Measurements from ENCODE around the gene OR2A7.
"Not testable (repeated sequence)": the region's sequence is repeated elsewhere in the genome, so short reads cannot be mapped to it uniquely, and the experiment has no call there.

- TF ChIP-seq, protein P1, sequence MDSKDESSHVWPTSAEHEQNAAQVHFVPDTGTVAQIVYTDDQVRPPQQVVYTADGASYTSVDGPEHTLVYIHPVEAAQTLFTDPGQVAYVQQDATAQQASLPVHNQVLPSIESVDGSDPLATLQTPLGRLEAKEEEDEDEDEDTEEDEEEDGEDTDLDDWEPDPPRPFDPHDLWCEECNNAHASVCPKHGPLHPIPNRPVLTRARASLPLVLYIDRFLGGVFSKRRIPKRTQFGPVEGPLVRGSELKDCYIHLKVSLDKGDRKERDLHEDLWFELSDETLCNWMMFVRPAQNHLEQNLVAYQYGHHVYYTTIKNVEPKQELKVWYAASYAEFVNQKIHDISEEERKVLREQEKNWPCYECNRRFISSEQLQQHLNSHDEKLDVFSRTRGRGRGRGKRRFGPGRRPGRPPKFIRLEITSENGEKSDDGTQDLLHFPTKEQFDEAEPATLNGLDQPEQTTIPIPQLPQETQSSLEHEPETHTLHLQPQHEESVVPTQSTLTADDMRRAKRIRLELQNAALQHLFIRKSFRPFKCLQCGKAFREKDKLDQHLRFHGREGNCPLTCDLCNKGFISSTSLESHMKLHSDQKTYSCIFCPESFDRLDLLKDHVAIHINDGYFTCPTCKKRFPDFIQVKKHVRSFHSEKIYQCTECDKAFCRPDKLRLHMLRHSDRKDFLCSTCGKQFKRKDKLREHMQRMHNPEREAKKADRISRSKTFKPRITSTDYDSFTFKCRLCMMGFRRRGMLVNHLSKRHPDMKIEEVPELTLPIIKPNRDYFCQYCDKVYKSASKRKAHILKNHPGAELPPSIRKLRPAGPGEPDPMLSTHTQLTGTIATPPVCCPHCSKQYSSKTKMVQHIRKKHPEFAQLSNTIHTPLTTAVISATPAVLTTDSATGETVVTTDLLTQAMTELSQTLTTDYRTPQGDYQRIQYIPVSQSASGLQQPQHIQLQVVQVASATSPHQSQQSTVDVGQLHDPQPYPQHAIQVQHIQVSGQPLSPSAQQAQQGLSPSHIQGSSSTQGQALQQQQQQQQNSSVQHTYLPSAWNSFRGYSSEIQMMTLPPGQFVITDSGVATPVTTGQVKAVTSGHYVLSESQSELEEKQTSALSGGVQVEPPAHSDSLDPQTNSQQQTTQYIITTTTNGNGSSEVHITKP (tag by site-specific recombination; IDR thresholded peaks at IDR 0.05): not testable (repeated sequence)
- TF ChIP-seq, protein P2, sequence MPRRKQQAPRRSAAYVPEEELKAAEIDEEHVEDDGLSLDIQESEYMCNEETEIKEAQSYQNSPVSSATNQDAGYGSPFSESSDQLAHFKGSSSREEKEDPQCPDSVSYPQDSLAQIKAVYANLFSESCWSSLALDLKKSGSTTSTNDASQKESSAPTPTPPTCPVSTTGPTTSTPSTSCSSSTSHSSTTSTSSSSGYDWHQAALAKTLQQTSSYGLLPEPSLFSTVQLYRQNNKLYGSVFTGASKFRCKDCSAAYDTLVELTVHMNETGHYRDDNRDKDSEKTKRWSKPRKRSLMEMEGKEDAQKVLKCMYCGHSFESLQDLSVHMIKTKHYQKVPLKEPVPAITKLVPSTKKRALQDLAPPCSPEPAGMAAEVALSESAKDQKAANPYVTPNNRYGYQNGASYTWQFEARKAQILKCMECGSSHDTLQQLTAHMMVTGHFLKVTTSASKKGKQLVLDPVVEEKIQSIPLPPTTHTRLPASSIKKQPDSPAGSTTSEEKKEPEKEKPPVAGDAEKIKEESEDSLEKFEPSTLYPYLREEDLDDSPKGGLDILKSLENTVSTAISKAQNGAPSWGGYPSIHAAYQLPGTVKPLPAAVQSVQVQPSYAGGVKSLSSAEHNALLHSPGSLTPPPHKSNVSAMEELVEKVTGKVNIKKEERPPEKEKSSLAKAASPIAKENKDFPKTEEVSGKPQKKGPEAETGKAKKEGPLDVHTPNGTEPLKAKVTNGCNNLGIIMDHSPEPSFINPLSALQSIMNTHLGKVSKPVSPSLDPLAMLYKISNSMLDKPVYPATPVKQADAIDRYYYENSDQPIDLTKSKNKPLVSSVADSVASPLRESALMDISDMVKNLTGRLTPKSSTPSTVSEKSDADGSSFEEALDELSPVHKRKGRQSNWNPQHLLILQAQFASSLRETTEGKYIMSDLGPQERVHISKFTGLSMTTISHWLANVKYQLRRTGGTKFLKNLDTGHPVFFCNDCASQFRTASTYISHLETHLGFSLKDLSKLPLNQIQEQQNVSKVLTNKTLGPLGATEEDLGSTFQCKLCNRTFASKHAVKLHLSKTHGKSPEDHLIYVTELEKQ (tag by site-specific recombination; IDR thresholded peaks at IDR 0.05; ENCODE audit: borderline replicate concordance): not testable (repeated sequence)
- not testable (repeated sequence) for TF ChIP-seq CTCF (tag by site-specific recombination; IDR thresholded peaks at IDR 0.05); ZNF660 (tag by site-specific recombination; IDR thresholded peaks at IDR 0.05); TCF7L2 (IDR thresholded peaks at IDR 0.05; ENCODE audit: borderline replicate concordance, low read depth, low read length); PBX3 (CRISPR knock-in tag; IDR thresholded peaks at IDR 0.05); INSM2 (tag by site-specific recombination; IDR thresholded peaks at IDR 0.05); ZNF223 (tag by site-specific recombination; IDR thresholded peaks at IDR 0.05)
- TF ChIP-seq, protein P3, sequence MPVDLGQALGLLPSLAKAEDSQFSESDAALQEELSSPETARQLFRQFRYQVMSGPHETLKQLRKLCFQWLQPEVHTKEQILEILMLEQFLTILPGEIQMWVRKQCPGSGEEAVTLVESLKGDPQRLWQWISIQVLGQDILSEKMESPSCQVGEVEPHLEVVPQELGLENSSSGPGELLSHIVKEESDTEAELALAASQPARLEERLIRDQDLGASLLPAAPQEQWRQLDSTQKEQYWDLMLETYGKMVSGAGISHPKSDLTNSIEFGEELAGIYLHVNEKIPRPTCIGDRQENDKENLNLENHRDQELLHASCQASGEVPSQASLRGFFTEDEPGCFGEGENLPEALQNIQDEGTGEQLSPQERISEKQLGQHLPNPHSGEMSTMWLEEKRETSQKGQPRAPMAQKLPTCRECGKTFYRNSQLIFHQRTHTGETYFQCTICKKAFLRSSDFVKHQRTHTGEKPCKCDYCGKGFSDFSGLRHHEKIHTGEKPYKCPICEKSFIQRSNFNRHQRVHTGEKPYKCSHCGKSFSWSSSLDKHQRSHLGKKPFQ (tag by site-specific recombination; IDR thresholded peaks at IDR 0.05): not testable (repeated sequence)
Observed at GRCh38 chr7:144226866-144227265, 37.7 kb downstream of the OR2A7 start.
